NCI-H748 (cell line): ENCODE measurements around the gene STOM.

Experiments
- DNase-seq: peaks from one replicate; lab custom pipeline; 2025; ENCODE audit not compliant: unreplicated experiment; lab: John Stamatoyannopoulos, UW

Gene STOM

GRCh38 chr9:121372239-121373010 lies 2.4 kb upstream of the STOM start:
- no peak for DNase-seq

GRCh38 chr9:121371495-121372061 lies 1.5 kb upstream of the STOM start:
- DNase-seq = no peak

- no peak for DNase-seq
Observed at GRCh38 chr9:121368745-121369144, 1.3 kb downstream of the STOM start.

DNA sequence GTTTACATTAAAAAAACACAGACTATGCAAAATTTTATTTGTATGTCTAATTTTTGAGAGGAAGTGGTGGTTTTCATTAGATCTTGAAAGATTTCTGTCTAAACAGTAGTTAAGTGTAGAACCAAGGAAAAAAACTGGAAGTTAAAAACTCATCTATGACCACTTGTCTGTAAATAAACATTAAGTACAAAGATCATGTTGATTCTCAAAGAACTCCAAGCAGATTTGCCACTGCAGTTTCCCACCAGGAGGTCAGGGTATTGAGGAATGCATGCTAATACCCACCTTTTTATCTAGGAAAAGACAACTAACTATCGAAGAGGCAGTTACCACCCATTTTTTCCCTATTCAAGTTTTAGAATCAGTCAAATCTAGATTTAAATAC lies 1.9 kb downstream of the STOM start:
- no peak for DNase-seq

DNA sequence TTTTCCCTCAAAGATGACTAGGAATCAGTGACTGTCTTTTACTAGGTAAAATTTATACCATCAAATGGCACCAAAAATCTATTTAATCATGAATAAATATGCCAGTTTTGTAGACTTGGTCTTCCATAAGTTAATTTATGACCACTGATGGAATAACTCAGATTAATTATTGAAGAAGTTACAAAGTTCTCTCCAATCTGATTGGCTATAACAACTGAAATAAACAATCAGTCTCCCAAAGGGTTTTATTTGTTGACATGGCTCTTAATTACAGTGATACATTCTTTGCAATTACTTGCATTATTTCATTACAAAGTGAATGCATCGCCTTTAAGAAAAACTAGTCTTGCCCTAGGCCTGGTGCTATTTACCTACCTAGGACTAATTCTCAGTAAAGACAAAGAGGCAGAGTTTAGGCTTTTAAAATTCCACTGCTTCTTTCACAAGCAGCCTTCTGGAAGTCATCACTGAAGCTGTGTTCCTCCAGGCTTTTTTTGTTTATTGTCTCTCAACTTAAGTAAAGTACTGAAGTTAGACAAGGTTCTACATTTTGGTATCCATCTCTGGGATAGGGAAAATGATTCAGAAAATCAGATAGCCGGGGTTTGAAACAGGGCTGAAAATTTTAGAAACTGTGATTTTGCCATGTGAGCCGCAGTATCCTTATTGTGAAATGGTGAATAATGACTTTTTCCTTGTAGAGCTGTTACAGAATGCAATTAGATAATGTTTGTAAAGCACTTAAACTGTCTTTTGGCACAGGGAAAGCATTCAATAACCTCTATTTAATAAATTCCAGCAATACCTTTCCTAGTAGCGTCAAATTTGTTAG lies 2.5 kb downstream of the STOM start:
- no peak for DNase-seq

GRCh38 chr9:121366611-121367192 lies 3.3 kb downstream of the STOM start:
- no peak for DNase-seq

DNA sequence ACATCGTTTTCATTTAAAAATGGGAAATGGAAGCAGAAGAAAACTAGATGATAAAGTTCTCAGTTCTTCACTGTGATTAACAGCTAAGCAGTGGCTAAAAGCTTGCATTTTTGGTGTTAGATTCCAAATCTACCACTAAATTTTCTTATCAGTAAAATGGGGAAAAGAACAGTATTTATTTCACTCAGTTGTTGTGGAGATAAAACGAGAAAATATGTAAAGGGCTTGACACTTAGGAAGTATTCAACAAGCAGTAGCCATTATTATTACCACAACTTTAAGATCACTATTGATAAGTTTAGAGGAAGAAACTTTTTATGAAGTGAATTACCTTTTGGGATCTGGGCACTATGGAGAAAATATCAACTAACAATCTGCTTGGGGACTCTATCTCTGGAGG lies 4.5 kb downstream of the STOM start:
- no peak for DNase-seq

GRCh38 chr9:121364886-121365285 lies 5.2 kb downstream of the STOM start:
- no peak for DNase-seq

GRCh38 chr9:121364077-121364476 lies 6.0 kb downstream of the STOM start:
- no peak for DNase-seq

- no peak for DNase-seq
Observed at GRCh38 chr9:121363622-121363961, 6.5 kb downstream of the STOM start.

- no peak for DNase-seq
Observed at GRCh38 chr9:121362813-121363621, 7.0 kb downstream of the STOM start.

DNA sequence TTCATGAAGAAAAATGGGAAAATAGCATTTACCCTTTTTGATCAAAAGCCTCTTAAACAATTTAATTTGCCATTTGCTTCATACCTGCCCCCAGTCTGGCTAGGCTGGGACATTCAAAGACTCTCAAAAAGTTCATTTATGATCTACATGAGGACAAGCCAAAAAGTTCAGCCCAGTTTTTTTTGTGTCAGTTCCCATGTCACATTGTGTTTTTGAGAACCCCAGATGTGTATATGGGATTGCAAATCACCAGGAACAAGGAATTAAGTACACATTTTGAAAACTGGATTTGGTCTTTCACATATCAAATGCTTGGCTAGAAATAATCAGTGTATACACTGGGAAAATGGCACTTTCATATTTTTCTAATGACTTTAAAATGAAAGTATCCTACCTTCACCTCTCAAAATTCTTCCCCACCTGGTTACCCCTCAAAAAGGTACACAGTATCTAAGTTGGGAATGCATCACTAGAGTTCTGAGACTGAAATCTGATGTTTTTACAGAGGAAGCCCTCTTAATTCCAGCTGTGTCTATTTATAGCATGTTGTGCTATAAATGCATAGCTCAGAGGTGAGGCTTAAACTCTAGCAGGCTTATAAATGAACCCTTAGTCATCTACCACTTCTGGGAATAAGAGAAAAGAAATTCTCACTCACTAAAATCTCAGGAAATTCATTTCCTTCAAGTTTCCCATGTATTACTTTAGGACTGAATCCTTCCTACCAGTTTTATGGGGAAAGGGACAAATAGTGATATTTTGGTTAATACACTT lies 9.3 kb downstream of the STOM start:
- DNase-seq = no peak

GRCh38 chr9:121359351-121360294 lies 10.4 kb downstream of the STOM start:
- no peak for DNase-seq

DNA sequence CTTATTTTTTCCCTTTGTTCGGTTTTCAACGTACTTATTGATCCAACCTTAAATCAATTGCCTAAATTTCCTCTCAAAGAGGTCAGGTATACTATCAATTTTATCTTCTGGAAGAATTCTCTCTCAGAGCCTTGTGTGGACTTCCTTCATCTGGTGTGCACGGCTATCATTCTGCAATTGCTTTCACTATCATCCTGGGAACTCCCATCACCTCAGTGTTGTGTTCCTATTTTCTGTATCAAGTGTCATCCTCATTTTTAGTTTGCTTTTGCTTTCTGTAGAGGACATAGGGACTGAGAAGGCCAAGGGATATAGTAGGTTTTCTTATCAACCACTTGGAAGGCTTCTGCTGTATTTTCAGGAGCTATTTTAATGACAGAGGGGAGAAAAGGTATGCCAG lies 11.3 kb downstream of the STOM start:
- DNase-seq = no peak

- DNase-seq = no peak
Observed at GRCh38 chr9:121357011-121357410, 13.0 kb downstream of the STOM start.

GRCh38 chr9:121354762-121355161 lies 15.3 kb downstream of the STOM start:
- DNase-seq = no peak

- no peak for DNase-seq
Observed at GRCh38 chr9:121354141-121354540, 15.9 kb downstream of the STOM start.

DNA sequence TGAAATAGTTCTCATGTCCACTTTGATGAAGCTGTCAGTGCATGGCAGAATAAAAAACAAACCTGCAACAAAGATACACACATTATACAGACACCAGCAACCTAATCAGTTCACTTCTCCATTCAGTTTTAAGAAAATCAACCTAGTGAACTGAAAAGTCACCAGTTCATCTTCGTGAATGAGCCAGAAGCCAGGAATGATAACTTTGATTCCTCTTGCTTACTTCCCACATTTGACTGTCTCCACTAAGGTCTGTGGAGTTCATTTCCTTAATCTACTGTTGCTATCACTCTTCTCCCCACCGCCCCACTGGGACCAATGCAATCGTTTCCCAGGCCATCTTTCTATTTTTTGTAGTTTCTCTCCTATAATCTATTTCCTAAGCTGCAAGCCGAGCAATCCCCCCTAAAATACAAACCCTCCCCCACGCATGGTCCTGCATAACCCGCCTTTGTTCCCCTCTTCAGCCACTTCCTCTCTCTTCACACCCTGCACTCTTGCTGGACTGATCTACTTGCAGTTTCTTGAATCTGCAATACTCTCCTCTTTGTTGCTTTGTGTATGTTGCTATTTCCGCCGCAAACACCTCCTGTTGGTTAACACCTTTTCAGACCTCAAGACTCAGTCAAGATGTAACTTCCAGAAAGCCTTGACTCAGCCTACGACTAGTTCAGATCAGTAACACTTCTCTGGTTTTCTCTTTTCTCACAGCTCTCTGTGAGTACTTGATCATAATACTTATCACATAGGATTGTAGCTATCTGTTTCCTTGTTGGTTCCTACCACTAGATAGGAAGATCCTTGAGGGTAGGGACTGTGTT lies 16.6 kb downstream of the STOM start:
- no peak for DNase-seq
